Measurements from ENCODE around the gene PFKP. TPM values are rescaled to one million over a fixed set of nuclear protein-coding genes. Genes with fewer than 3 reads are reported as not detected.

PFKP gene
- 265 and 272 TPM in 2 replicates for total RNA-seq

GRCh38 chr10:3067118-3067858 lies at the start of gene PFKP:
TSS of gene PFKP (plus strand) at chr10:3067548. CDS start at chr10:3067596, 48 bp downstream.

GRCh38 chr10:3172446-3173170 lies 105.3 kb downstream of the PFKP start, which contains the start of gene PITRM1:
TSS of gene PITRM1 (minus strand) at chr10:3172782. CDS start at chr10:3172772, 10 bp downstream.

Other genes with a start within 250 kb of the PFKP start
- gene PITRM1, start 105.2 kb downstream of the PFKP start, total RNA-seq, result 120 and 121 TPM in 2 replicates